A673 (cell line): ENCODE measurements around the gene ZNF18.

Experiments used
- EZH2 ChIP-seq: fragments of 200-600 bp; sonication (generic); IDR thresholded peaks from 2 replicates; pipeline ENCODE4 v1.6.1; 2017; ENCODE audit warnings: borderline replicate concordance, low read depth, mild to moderate bottlenecking, mixed read lengths, antibody characterized with exemption, low read length; ENCODE audit not compliant: poor library complexity, severe bottlenecking
- TF ChIP-seq, protein P1 (sequence below): fragments of 300-800, 200-600 bp; sonication (generic); conservative IDR thresholded peaks from 2 replicates; pipeline ENCODE4 v1.5.1; 2017; ENCODE audit warnings: low read depth, mild to moderate bottlenecking, antibody characterized with exemption, low read length, moderate library complexity, mixed read lengths

- no peak for TF ChIP-seq EZH2
- TF ChIP-seq, protein P1, sequence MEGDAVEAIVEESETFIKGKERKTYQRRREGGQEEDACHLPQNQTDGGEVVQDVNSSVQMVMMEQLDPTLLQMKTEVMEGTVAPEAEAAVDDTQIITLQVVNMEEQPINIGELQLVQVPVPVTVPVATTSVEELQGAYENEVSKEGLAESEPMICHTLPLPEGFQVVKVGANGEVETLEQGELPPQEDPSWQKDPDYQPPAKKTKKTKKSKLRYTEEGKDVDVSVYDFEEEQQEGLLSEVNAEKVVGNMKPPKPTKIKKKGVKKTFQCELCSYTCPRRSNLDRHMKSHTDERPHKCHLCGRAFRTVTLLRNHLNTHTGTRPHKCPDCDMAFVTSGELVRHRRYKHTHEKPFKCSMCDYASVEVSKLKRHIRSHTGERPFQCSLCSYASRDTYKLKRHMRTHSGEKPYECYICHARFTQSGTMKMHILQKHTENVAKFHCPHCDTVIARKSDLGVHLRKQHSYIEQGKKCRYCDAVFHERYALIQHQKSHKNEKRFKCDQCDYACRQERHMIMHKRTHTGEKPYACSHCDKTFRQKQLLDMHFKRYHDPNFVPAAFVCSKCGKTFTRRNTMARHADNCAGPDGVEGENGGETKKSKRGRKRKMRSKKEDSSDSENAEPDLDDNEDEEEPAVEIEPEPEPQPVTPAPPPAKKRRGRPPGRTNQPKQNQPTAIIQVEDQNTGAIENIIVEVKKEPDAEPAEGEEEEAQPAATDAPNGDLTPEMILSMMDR, result no peak
These were observed 64.9 kb downstream of the ZNF18 start for GRCh38 chr17:11932337-11932898.
